Measurements from ENCODE around the gene THBD.

Gene THBD

GRCh38 chr20:23049201-23050075 is at the start of gene THBD:
Gene THBD, minus strand, starts transcription at chr20:23049672. Its CDS starts 168 bp downstream, at chr20:23049504.
- no peak within 1 kb of the TSS for H3K4me3 ChIP-seq (ENCODE audit: low read depth, low read length)

GRCh38 chr20:23097636-23098580 is 48.4 kb upstream of the THBD start:
- no peak for TF ChIP-seq CTCF (IDR thresholded peaks at IDR 0.05; ENCODE audit: low read depth, low read length, missing control alignments)
- DNase-seq (ENCODE audit: low read depth) = no peak
- no peak overlapping the region for H3K4me3 ChIP-seq (ENCODE audit: low read depth, low read length)

More at GRCh38 chr20:23049201-23050075, at the start of gene THBD:
- no peak for DNase-seq (ENCODE audit: low read depth)
- TF ChIP-seq CTCF (IDR thresholded peaks at IDR 0.05; ENCODE audit: low read depth, low read length, missing control alignments) = no peak

GRCh38 chr20:23096986-23097520 is 47.6 kb upstream of the THBD start:
- no peak for TF ChIP-seq CTCF (IDR thresholded peaks at IDR 0.05; ENCODE audit: low read depth, low read length, missing control alignments)
- no peak overlapping the region for H3K4me3 ChIP-seq (ENCODE audit: low read depth, low read length)
- DNase-seq (ENCODE audit: low read depth) = no peak

- no peak for DNase-seq (ENCODE audit: low read depth)
- no peak overlapping the region for H3K4me3 ChIP-seq (ENCODE audit: low read depth, low read length)
- TF ChIP-seq CTCF (IDR thresholded peaks at IDR 0.05; ENCODE audit: low read depth, low read length, missing control alignments) = no peak
Measured at GRCh38 chr20:23096097-23096496, 46.6 kb upstream of the THBD start.

GRCh38 chr20:23095499-23095898 is 46.0 kb upstream of the THBD start:
- DNase-seq (ENCODE audit: low read depth) = no peak
- no peak for TF ChIP-seq CTCF (IDR thresholded peaks at IDR 0.05; ENCODE audit: low read depth, low read length, missing control alignments)
- H3K4me3 ChIP-seq (ENCODE audit: low read depth, low read length) = no peak overlapping the region

GRCh38 chr20:23094927-23095326 is 45.5 kb upstream of the THBD start:
- no peak for DNase-seq (ENCODE audit: low read depth)
- H3K4me3 ChIP-seq (ENCODE audit: low read depth, low read length) = no peak overlapping the region
- no peak for TF ChIP-seq CTCF (IDR thresholded peaks at IDR 0.05; ENCODE audit: low read depth, low read length, missing control alignments)
